PC-9 (cell line): ENCODE results near the gene EPGN. TPM values are rescaled to one million over a fixed set of nuclear protein-coding genes. Genes with fewer than 3 reads are reported as not detected.

Experiments used
- BruUV-seq: library from RNA; stranded (reverse); fragments of 400-500 nt; replicated peaks from 2 replicates; lab custom pipeline; 2021; lab: Mats Ljungman, UMichigan
- CTCF ChIA-PET: fragments of 300-600 bp; sonication (Branson Sonifier 250); formaldehyde crosslinking; loops from one replicate; lab custom pipeline; 2022; ENCODE audit warnings: antibody characterized with exemption; lab: Charles Lee
- POLR2A ChIA-PET: fragments of 300-600 bp; sonication (Branson Sonifier 250); formaldehyde crosslinking; loops from one replicate; lab custom pipeline; 2022; ENCODE audit warnings: antibody characterized with exemption; ENCODE audit not compliant: unreplicated experiment; lab: Charles Lee
- DNase-seq, 2 experiments: peaks; one replicate each; pipeline versions ENCODE4 v3.0.0 to v3.0.0-alpha.2; 2015 to 2022; ENCODE audit warnings: mixed read lengths in 1 of 2
- H2AFZ ChIP-seq: fragments of 200-600 bp; sonication (generic); 2 replicates; pipeline ENCODE4 v1.8.1; 2017; ENCODE audit warnings: antibody characterized with exemption
- H3F3A ChIP-seq: fragments of 200-600 bp; sonication (generic); 2 replicates; pipeline ENCODE4 v1.8.1; 2017; ENCODE audit warnings: antibody characterized with exemption, mild to moderate bottlenecking, low read depth; ENCODE audit not compliant: insufficient read depth
- H3K27ac ChIP-seq: fragments of 200-600 bp; sonication (generic); 2 replicates; pipeline ENCODE4 v1.6.1; 2016; ENCODE audit warnings: mixed run types
- H3K27me3 ChIP-seq: fragments of 200-600 bp; sonication (generic); 2 replicates; pipeline ENCODE4 v1.6.1; 2016; ENCODE audit warnings: low read depth, mixed run types; ENCODE audit not compliant: insufficient read depth
- H3K36me3 ChIP-seq: fragments of 200-600 bp; sonication (generic); 2 replicates; pipeline ENCODE4 v1.6.1; 2016; ENCODE audit warnings: low read depth, mixed run types
- H3K4me1 ChIP-seq: fragments of 200-600 bp; sonication (generic); replicated peaks from 2 replicates; pipeline ENCODE4 v1.6.1; 2016; ENCODE audit warnings: mixed run types; ENCODE audit not compliant: insufficient read depth
- H3K4me2 ChIP-seq: fragments of 200-600 bp; sonication (generic); 2 replicates; pipeline ENCODE4 v1.6.1; 2017; ENCODE audit warnings: mixed run types
- H3K4me3 ChIP-seq: fragments of 200-600 bp; sonication (generic); 2 replicates; pipeline ENCODE4 v1.6.1; 2016; ENCODE audit warnings: mixed run types
- H3K79me2 ChIP-seq: fragments of 200-600 bp; sonication (generic); 2 replicates; pipeline ENCODE4 v1.6.1; 2017; ENCODE audit warnings: low read depth, mixed run types
- H3K9me2 ChIP-seq: fragments of 200-600 bp; sonication (generic); 2 replicates; pipeline ENCODE4 v1.8.1; 2017; ENCODE audit warnings: mild to moderate bottlenecking; ENCODE audit not compliant: insufficient read depth
- H3K9me3 ChIP-seq: fragments of 200-600 bp; sonication (generic); 2 replicates; pipeline ENCODE4 v1.8.1; 2016; ENCODE audit warnings: low read depth; ENCODE audit not compliant: insufficient read depth
- H4K20me1 ChIP-seq: fragments of 200-600 bp; sonication (generic); 2 replicates; pipeline ENCODE4 v1.8.1; 2017; ENCODE audit not compliant: insufficient read depth
- EZH2 ChIP-seq: fragments of 200-600 bp; sonication (generic); IDR thresholded peaks from 2 replicates; pipeline ENCODE4 v1.8.0; 2017; ENCODE audit warnings: antibody characterized with exemption, low read depth
- intact Hi-C: fragments of 100-400 bp; cut with micrococcal nuclease; formaldehyde crosslinking; loops from one replicate; pipeline ENCODE4 v1.10.0; 2022; ENCODE audit not compliant: unreplicated experiment
- total RNA-seq: library from RNA; stranded (reverse); gene quantifications from 2 replicates; pipeline ENCODE4 v1.2.3, GENCODE V29; 2021
- TF ChIP-seq, protein P1 (sequence below): fragments of 200-600 bp; sonication (generic); conservative IDR thresholded peaks from 2 replicates; pipeline ENCODE4 v1.6.1; 2017; ENCODE audit warnings: mixed run types, antibody characterized with exemption, mild to moderate bottlenecking, moderate library complexity

The EPGN gene
- total RNA-seq, 1 experiment from 2014 or later = 4.5 TPM

DNA sequence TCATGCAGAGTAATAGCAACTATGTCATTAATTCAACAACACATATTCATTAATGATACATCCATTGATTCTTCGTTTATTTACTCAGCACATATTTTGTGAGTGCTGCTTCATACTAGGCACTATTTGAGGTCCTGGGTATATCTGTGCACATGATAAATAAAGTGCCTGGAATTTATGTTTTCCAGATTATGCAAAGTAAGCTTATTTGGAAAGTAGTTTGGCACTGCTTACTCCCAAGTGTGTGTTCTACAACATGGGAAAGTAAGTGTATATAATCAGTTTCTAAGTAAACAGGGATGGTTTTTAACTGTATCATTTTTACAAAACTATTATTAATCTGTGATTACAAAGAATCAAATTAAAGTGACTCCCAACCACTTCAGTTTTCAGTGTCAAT lies 16.8 kb upstream of the EPGN start:
- no peaks in the 10 kb centered on the region for H3K9me3 ChIP-seq
- no peaks in the 10 kb centered on the region for H3K79me2 ChIP-seq
- H3F3A ChIP-seq = no peaks in the 10 kb centered on the region; the same call in 1 of the 2 replicates
- TF ChIP-seq EZH2 = no peak
- H3K27ac ChIP-seq = no peak overlapping the region
- no peak for DNase-seq
- no peaks in the 10 kb centered on the region for H3K27me3 ChIP-seq
- CTCF ChIA-PET = no interaction called here
- H3K4me1 ChIP-seq = peaks cover 8% of the 10 kb centered on the region
- H3K9me2 ChIP-seq = no peaks in the 10 kb centered on the region
- H2AFZ ChIP-seq = no peak overlapping the region
- intact Hi-C loops = no loop called here
- no TSS peak for BruUV-seq
- no peaks in the 10 kb centered on the region for H4K20me1 ChIP-seq
- no peaks in the 10 kb centered on the region for H3K36me3 ChIP-seq
- POLR2A ChIA-PET = no interaction called here
- H3K4me3 ChIP-seq = no peak overlapping the region
- no peak overlapping the region for H3K4me2 ChIP-seq

- CTCF ChIA-PET = no interaction called here
- no TSS peak for BruUV-seq
Observed at GRCh38 chr4:74292111-74292870, 16.0 kb upstream of the EPGN start.

GRCh38 chr4:74293558-74293957 lies 14.7 kb upstream of the EPGN start:
- no peaks in the 10 kb centered on the region for H3K27me3 ChIP-seq
- peaks cover 8% of the 10 kb centered on the region for H3K4me1 ChIP-seq
- peak in 1 of 2 experiments; percentile 45 for DNase-seq
- no peaks in the 10 kb centered on the region for H4K20me1 ChIP-seq
- no peak overlapping the region for H3K4me2 ChIP-seq
- H2AFZ ChIP-seq = no peak overlapping the region
- no peaks in the 10 kb centered on the region for H3K9me3 ChIP-seq
- no peaks in the 10 kb centered on the region; the same call in 1 of the 2 replicates for H3F3A ChIP-seq
- H3K36me3 ChIP-seq = no peaks in the 10 kb centered on the region
- H3K79me2 ChIP-seq = no peaks in the 10 kb centered on the region
- no peak for TF ChIP-seq EZH2
- TF ChIP-seq, protein P1, sequence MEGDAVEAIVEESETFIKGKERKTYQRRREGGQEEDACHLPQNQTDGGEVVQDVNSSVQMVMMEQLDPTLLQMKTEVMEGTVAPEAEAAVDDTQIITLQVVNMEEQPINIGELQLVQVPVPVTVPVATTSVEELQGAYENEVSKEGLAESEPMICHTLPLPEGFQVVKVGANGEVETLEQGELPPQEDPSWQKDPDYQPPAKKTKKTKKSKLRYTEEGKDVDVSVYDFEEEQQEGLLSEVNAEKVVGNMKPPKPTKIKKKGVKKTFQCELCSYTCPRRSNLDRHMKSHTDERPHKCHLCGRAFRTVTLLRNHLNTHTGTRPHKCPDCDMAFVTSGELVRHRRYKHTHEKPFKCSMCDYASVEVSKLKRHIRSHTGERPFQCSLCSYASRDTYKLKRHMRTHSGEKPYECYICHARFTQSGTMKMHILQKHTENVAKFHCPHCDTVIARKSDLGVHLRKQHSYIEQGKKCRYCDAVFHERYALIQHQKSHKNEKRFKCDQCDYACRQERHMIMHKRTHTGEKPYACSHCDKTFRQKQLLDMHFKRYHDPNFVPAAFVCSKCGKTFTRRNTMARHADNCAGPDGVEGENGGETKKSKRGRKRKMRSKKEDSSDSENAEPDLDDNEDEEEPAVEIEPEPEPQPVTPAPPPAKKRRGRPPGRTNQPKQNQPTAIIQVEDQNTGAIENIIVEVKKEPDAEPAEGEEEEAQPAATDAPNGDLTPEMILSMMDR = no peak
- H3K27ac ChIP-seq = peak overlapping the region; percentile 29; the same call in 1 of the 2 replicates
- POLR2A ChIA-PET = no interaction called here
- H3K4me3 ChIP-seq = no peak overlapping the region
- CTCF ChIA-PET = interaction anchor here (0.6 kb wide), 1 partner anchor 13 kb away, joined by 5 read pairs; no protein-coding TSS in a partner anchor
- no TSS peak for BruUV-seq
- H3K9me2 ChIP-seq = no peaks in the 10 kb centered on the region
- intact Hi-C loops = no loop called here

More at GRCh38 chr4:74292111-74292870, 16.0 kb upstream of the EPGN start:
- H2AFZ ChIP-seq = no peak overlapping the region
- H3K4me1 ChIP-seq = peaks cover 8% of the 10 kb centered on the region
- H3K79me2 ChIP-seq = no peaks in the 10 kb centered on the region
- no peaks in the 10 kb centered on the region for H3K9me2 ChIP-seq
- no peaks in the 10 kb centered on the region for H4K20me1 ChIP-seq
- POLR2A ChIA-PET = no interaction called here
- H3K36me3 ChIP-seq = no peaks in the 10 kb centered on the region
- intact Hi-C loops = no loop called here
- H3K4me3 ChIP-seq = no peak overlapping the region
- H3F3A ChIP-seq = no peaks in the 10 kb centered on the region; the same call in 1 of the 2 replicates
- H3K27ac ChIP-seq = no peak overlapping the region
- TF ChIP-seq EZH2 = no peak
- TF ChIP-seq, protein P1 = no peak
- H3K4me2 ChIP-seq = no peak overlapping the region
- no peaks in the 10 kb centered on the region for H3K27me3 ChIP-seq
- no peak for DNase-seq
- no peaks in the 10 kb centered on the region for H3K9me3 ChIP-seq
